GM12878 (cell line): Measurements from ENCODE around the gene DFFA. TPM values are rescaled to one million over a fixed set of nuclear protein-coding genes. Genes with fewer than 3 reads are reported as not detected.

Source experiments
- ATAC-seq: fragments of 200-7000 bp; cut with Tn5 transposase; 3 replicates; pipeline ENCODE4 v1.9.1; 2020; ENCODE audit warnings: mild to moderate bottlenecking, moderate library complexity
- Bru-seq: library from RNA; stranded (reverse); fragments of 400-500 nt; gene quantifications from one replicate; lab custom pipeline; 2021; lab: Mats Ljungman, UMichigan
- BruChase-seq, 2 experiments: library from RNA; stranded (reverse); fragments of 400-500 nt; gene quantifications; one replicate each; lab custom pipeline; 2021; lab: Mats Ljungman, UMichigan
- BruUV-seq: library from RNA; stranded (reverse); fragments of 400-500 nt; replicated peaks from 2 replicates; lab custom pipeline; 2021; lab: Mats Ljungman, UMichigan
- CTCF ChIA-PET: fragments of 300-600 bp; sonication (Branson Sonifier 250); formaldehyde crosslinking; extraction: SDS; loops from one replicate; lab custom pipeline; 2021; ENCODE audit warnings: inconsistent platforms; lab: Yijun Ruan, JAX
- POLR2A ChIA-PET: fragments of 350-600 bp; formaldehyde crosslinking; extraction: SDS; loops from one replicate; lab custom pipeline; 2021; ENCODE audit warnings: inconsistent platforms; lab: Charles Lee
- RAD21 ChIA-PET: fragments of 300-600 bp; sonication (Branson Sonifier 250); formaldehyde crosslinking; loops from one replicate; lab custom pipeline; 2023; ENCODE audit warnings: antibody characterized with exemption; ENCODE audit not compliant: unreplicated experiment; lab: Charles Lee
- SMC1A ChIA-PET: fragments of 300-600 bp; sonication (Branson Sonifier 250); formaldehyde crosslinking; loops from one replicate; lab custom pipeline; 2023; ENCODE audit not compliant: unreplicated experiment, uncharacterized antibody; lab: Charles Lee
- DNase-seq: peaks from one replicate; pipeline ENCODE4 v3.0.0-alpha.2; 2011; ENCODE audit warnings: low read depth, low spot score
- FAIRE-seq: peaks from 3 replicates; lab custom pipeline; 2011; peaks lifted over from hg19 to GRCh38; lab: Jason Lieb, UNC
- H2AFZ ChIP-seq: 2 replicates; pipeline ENCODE4 v1.6.0; 2011; ENCODE audit warnings: low read depth, low read length, control low read depth; ENCODE audit not compliant: control insufficient read depth
- H3K27ac ChIP-seq: 2 replicates; pipeline ENCODE4 v1.5.1; 2011; ENCODE audit warnings: control low read depth; ENCODE audit not compliant: control insufficient read depth, insufficient read depth
- H3K27me3 ChIP-seq, 2 experiments: replicated peaks in 1 of 2; 2 replicates each; pipeline versions ENCODE4 v1.6.0 to v1.6.1; 2011; ENCODE audit warnings: low read length in 1 of 2; ENCODE audit not compliant: control insufficient read depth in 2 of 2, insufficient read depth in 2 of 2
- H3K36me3 ChIP-seq, 2 experiments: 2 replicates each; pipeline ENCODE4 v1.5.1; 2011; ENCODE audit warnings: low read length in 1 of 2; ENCODE audit not compliant: control insufficient read depth in 2 of 2, insufficient read depth in 2 of 2
- H3K4me1 ChIP-seq: 2 replicates; pipeline ENCODE4 v1.6.1; 2011; ENCODE audit warnings: mild to moderate bottlenecking, low read length, moderate library complexity, mixed read lengths; ENCODE audit not compliant: control insufficient read depth, insufficient read depth
- H3K4me2 ChIP-seq: 2 replicates; pipeline ENCODE4 v1.6.0; 2011; ENCODE audit warnings: control low read depth; ENCODE audit not compliant: control insufficient read depth, insufficient read depth
- H3K4me3 ChIP-seq: fragments of 200-600 bp; sonication (generic); 2 replicates; pipeline ENCODE4 v1.5.1; 2016
- H3K79me2 ChIP-seq: 2 replicates; pipeline ENCODE4 v1.6.0; 2011; ENCODE audit warnings: low read length; ENCODE audit not compliant: control insufficient read depth, insufficient read depth
- H3K9ac ChIP-seq: 2 replicates; pipeline ENCODE4 v1.8.0; 2011; ENCODE audit warnings: low read length, control low read depth, mixed read lengths; ENCODE audit not compliant: control insufficient read depth, insufficient read depth
- H3K9me3 ChIP-seq: replicated peaks from 3 replicates; pipeline ENCODE4 v1.5.1; 2011; ENCODE audit warnings: mild to moderate bottlenecking, low read length; ENCODE audit not compliant: control insufficient read depth, insufficient read depth
- H4K20me1 ChIP-seq: 2 replicates; pipeline ENCODE4 v1.6.0; 2011; ENCODE audit not compliant: control insufficient read depth, insufficient read depth
- BMI1 ChIP-seq: fragments of 450-650 bp; IDR thresholded peaks from 2 replicates; pipeline ENCODE4 v1.6.1; 2016; ENCODE audit warnings: mild to moderate bottlenecking, moderate library complexity, borderline replicate concordance
- CREM ChIP-seq: IDR thresholded peaks from 2 replicates; pipeline ENCODE4 v1.6.1; 2014; ENCODE audit warnings: antibody characterized with exemption, low read depth
- JUNB ChIP-seq: IDR thresholded peaks from 2 replicates; pipeline ENCODE4 v1.6.1; 2016; ENCODE audit warnings: antibody characterized with exemption, mild to moderate bottlenecking
- KLF5 ChIP-seq: fragments of 450-650 bp; IDR thresholded peaks from 2 replicates; pipeline ENCODE4 v1.6.1; 2014; ENCODE audit warnings: mild to moderate bottlenecking; ENCODE audit not compliant: partially characterized antibody
- MEF2B ChIP-seq: fragments of 450-650 bp; IDR thresholded peaks from 2 replicates; pipeline ENCODE4 v1.6.1; 2018; ENCODE audit warnings: mild to moderate bottlenecking, moderate library complexity; ENCODE audit not compliant: partially characterized antibody, poor library complexity, severe bottlenecking
- NR2F1 ChIP-seq: fragments of 450-650 bp; conservative IDR thresholded peaks from 2 replicates; pipeline ENCODE4 v1.6.1; 2017; ENCODE audit warnings: mild to moderate bottlenecking
- POLR2AphosphoS5 ChIP-seq: IDR thresholded peaks from 2 replicates; pipeline ENCODE4 v1.6.1; 2011; ENCODE audit warnings: mild to moderate bottlenecking, low read length, inconsistent platforms
- SMARCA5 ChIP-seq: fragments of 450-650 bp; IDR thresholded peaks from 2 replicates; pipeline ENCODE4 v1.6.1; 2017; ENCODE audit warnings: mild to moderate bottlenecking
- SP1 ChIP-seq: IDR thresholded peaks from one replicate; pipeline ENCODE4 v1.6.1; 2011; ENCODE audit warnings: low read depth, low read length
- TAF1 ChIP-seq: IDR thresholded peaks from 2 replicates; pipeline ENCODE4 v1.6.1; 2011; ENCODE audit warnings: mild to moderate bottlenecking, low read depth, low read length, borderline replicate concordance
- WRNIP1 ChIP-seq: IDR thresholded peaks from 2 replicates; pipeline ENCODE4 v1.6.1; 2011; ENCODE audit warnings: low read depth, low read length, improper control_type of control experiment, borderline replicate concordance
- ZNF217 ChIP-seq: fragments of 450-650 bp; IDR thresholded peaks from 2 replicates; pipeline ENCODE4 v1.6.1; 2017; ENCODE audit warnings: antibody characterized with exemption, mild to moderate bottlenecking
- WGBS: methylation state at CpG from one replicate; pipeline ENCODE4 v1.1.6; 2016; ENCODE audit warnings: low lambda C conversion rate; ENCODE audit not compliant: insufficient replicate concordance, insufficient coverage; ENCODE audit errors: missing lambda C conversion rate; 5-methylcytosine and 5-hydroxymethylcytosine counted together
- in situ Hi-C: fragments of 300-500 bp; cut with MboI; formaldehyde crosslinking; loops from 9 replicates; pipeline ENCODE4 v1.14.3; 2018; ENCODE audit warnings: mixed read lengths
- intact Hi-C: fragments of 100-400 bp; cut with micrococcal nuclease; formaldehyde crosslinking; loops from one replicate; pipeline ENCODE4 v1.14.2; 2022; ENCODE audit not compliant: unreplicated experiment
- long read RNA-seq, 2 experiments: library from polyadenylated mRNA; unstranded; transcript quantifications; one replicate each; pipeline ENCODE4 v2.0.0, GENCODE V29; 2019 to 2020
- polyA minus RNA-seq, 3 experiments: library from RNA; depleted of rRNA, polyadenylated mRNA; stranded (reverse); fragments of >200 nt; gene quantifications; 2 replicates each; pipeline ENCODE4 v1.2.3, GENCODE V29; 2011
- polyA plus RNA-seq, 11 experiments: library from polyadenylated mRNA; depleted of rRNA in 4 of 11; unstranded in 6 of 11; stranded (reverse) in 5 of 11; fragments of >200 nt; fragmentation: Nextera tagmentation in 4 of 11; fragmentation: Illumina TruSeq in 1 of 11; extraction: Ambion mirVana in 4 of 11; extraction: Trizol in 1 of 11; gene quantifications; 1 replicate in 1 of 11; 2 replicates in 10 of 11; pipeline versions ENCODE4 v1.2.1 to v1.2.3, GENCODE V29; 2011 to 2016; ENCODE audit warnings: inconsistent platforms in 2 of 11, missing spikeins in 2 of 11, low read depth in 1 of 11
- total RNA-seq, 4 experiments: library from RNA; depleted of rRNA in 3 of 4; stranded (reverse); fragments of >200 nt in 3 of 4; fragmentation: Illumina TruSeq in 1 of 4; extraction: Trizol in 1 of 4; gene quantifications; 2 replicates each; pipeline versions ENCODE4 v1.2.1 to v1.2.3, GENCODE V29; 2013 to 2021
- TF ChIP-seq, protein P1 (sequence below): IDR thresholded peaks from 2 replicates; pipeline ENCODE4 v1.6.1; 2012; ENCODE audit warnings: low read depth, low read length, improper control_type of control experiment
- TF ChIP-seq, protein P2 (sequence below): IDR thresholded peaks from 2 replicates; pipeline ENCODE4 v1.6.1; 2012; ENCODE audit warnings: low read depth, low read length, improper control_type of control experiment

The DFFA gene, protein sequence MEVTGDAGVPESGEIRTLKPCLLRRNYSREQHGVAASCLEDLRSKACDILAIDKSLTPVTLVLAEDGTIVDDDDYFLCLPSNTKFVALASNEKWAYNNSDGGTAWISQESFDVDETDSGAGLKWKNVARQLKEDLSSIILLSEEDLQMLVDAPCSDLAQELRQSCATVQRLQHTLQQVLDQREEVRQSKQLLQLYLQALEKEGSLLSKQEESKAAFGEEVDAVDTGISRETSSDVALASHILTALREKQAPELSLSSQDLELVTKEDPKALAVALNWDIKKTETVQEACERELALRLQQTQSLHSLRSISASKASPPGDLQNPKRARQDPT
- total RNA-seq (2013; cell fraction: nucleolus; rRNA removed), result 39.4 and 39.5 TPM in 2 replicates
- total RNA-seq (2014; rRNA removed), result 41.2 and 43.3 TPM in 2 replicates
- 43.0 and 49.2 TPM in 2 replicates for total RNA-seq (2014; rRNA removed; fragmentation: Illumina TruSeq; extraction: Trizol)
- total RNA-seq (2021), result 56.0 and 56.4 TPM in 2 replicates
- 14.8 TPM for polyA plus RNA-seq (2011; ENCODE audit: low read depth)
- 32.8 and 38.1 TPM in 2 replicates for polyA plus RNA-seq (2011; rRNA removed)
- polyA plus RNA-seq (2011; cell fraction: cytosol; rRNA removed), result 33.6 and 35.5 TPM in 2 replicates
- 13.9 and 15.4 TPM in 2 replicates for polyA plus RNA-seq (2011; cell fraction: nucleus; rRNA removed)
- polyA plus RNA-seq (2012), result 21.9 and 23.7 TPM in 2 replicates
- 31.7 and 37.4 TPM in 2 replicates for polyA plus RNA-seq (2014; fragmentation: Illumina TruSeq; extraction: Trizol)
- polyA plus RNA-seq (2014; fragmentation: Nextera tagmentation; extraction: Ambion mirVana), result 10 to 100 TPM; 55.6 to 57.3 TPM
- polyA plus RNA-seq (2014; rRNA removed), result 36.1 and 41.1 TPM in 2 replicates
- polyA plus RNA-seq (2016; fragmentation: Nextera tagmentation; extraction: Ambion mirVana), result 10 to 100 TPM; 78.8 to 83.8 TPM
- 53.0 and 57.9 TPM in 2 replicates for polyA minus RNA-seq (2011; rRNA and poly(A)+ RNA removed)
- 11.3 and 12.0 TPM in 2 replicates for polyA minus RNA-seq (2011; cell fraction: cytosol; rRNA and poly(A)+ RNA removed)
- 5.2 and 7.7 TPM in 2 replicates for polyA minus RNA-seq (2011; cell fraction: nucleus; rRNA and poly(A)+ RNA removed)
- percentile 74 among the genes with signal in this experiment for Bru-seq, nascent RNA
- BruChase-seq, experiment 1, labeled RNA remaining after a 6-hour chase, result percentile 85 among the genes with signal in this experiment
- BruChase-seq, experiment 2, labeled RNA remaining after a 2-hour chase, result percentile 82 among the genes with signal in this experiment
- long read RNA-seq, experiment 1, full-length matches to known transcripts, result 62 of 66 reads
- long read RNA-seq, experiment 1, partial matches to known transcripts, result 2 of 66 reads
- long read RNA-seq, experiment 1, other reads (novel, unspliced or antisense), result 2 of 66 reads
- long read RNA-seq, experiment 2, full-length matches to known transcripts, result 219 of 243 reads
- long read RNA-seq, experiment 2, partial matches to known transcripts, result 10 of 243 reads
- long read RNA-seq, experiment 2, other reads (novel, unspliced or antisense), result 14 of 243 reads

DNA sequence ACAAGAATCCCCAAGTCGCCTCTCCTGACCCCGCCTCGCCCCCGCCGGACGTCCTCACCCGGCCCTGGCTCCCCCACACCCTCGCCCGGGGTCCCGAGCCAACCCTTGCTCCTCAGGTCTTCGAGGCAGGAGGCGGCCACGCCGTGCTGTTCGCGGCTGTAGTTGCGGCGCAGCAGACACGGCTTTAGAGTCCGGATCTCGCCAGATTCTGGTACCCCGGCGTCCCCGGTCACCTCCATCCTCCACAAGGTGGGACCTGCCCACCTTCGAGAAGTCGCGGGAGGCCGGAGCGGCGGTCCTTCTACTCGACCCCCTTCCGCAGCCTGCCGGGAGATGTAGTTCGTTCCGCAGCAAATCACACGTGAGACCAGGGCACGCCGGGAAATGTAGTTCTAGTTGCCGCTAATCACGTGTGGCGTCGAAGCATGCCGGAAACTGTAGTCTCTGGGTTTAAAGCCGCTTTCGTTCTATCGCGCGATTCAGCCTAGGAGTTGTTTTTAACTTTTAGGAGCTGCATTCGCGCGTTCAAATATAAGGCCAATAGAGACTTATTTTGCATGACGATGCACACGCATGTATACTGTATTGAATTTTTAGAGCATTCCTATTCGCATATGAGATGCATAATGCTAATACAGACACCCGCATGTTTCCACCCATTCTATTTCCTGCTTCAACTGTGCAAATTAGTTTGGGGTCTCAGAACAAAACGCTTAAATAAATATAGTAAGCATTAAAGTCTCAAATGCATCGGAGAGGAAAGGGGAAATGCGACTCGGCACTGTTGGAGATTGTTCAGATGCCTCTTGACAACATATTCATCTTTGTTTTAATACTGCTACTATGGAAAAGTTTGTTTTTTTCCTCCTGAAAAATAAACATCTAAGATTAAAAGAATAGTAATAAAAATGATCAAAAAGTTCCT is at the start of gene DFFA:
Gene DFFA (minus strand): TSS at position 310 of the 925 bp plus-strand sequence. CDS start 71 bp downstream, at position 239.
- Histone ChIP-seq H3K4me3 (peak within 1 kb of the TSS; percentile 79), H3K4me2 (peak within 1 kb of the TSS; percentile 98), H2AFZ (peak within 1 kb of the TSS; percentile 83), H3K9me3 (no peaks in the 10 kb centered on the region), H3K79me2 (peaks cover 35% of the 10 kb centered on the region), H3K36me3 (peaks cover 0 to 5% of the 10 kb centered on the region in 2 experiments; a peak in 3 of 4 replicates), H3K9ac (peak within 1 kb of the TSS; percentile 71), H3K27ac (peak within 1 kb of the TSS; percentile 70), H3K27me3 (no peaks in the 10 kb centered on the region), H3K4me1 (peaks cover 18% of the 10 kb centered on the region), H4K20me1 (no peaks in the 10 kb centered on the region)
- POLR2A ChIA-PET, result interaction anchor here (2.6 kb wide), 1 partner anchor 39 kb away, joined by 10 read pairs; no protein-coding TSS in a partner anchor
- in situ Hi-C loops, result no loop called here
- intact Hi-C loops, result loop anchor here (10.0 kb wide), 1 partner anchor 1432 kb away; no protein-coding TSS in a partner anchor
- RAD21 ChIA-PET, result interaction anchor here (1.4 to 3.1 kb wide), 2 partner anchors 22 to 42 kb away, joined by 3 to 14 read pairs; partner anchors contain the start of gene CENPS
- ATAC-seq, result peak; percentile 86
- WGBS, result under 1% methylated on average over 59 of the region's 59 CpGs
- SMC1A ChIA-PET, result interaction anchor here (0.7 to 1.2 kb wide), 3 partner anchors 23 to 42 kb away, joined by 3 to 4 read pairs (median 4); partner anchors contain the start of gene CENPS
- FAIRE-seq, result peak; percentile 96
- CTCF ChIA-PET, result interaction anchor here (0.6 to 1.8 kb wide), 3 partner anchors 19 to 44 kb away, joined by 3 to 12 read pairs (median 3); no protein-coding TSS in a partner anchor
- DNase-seq, result peak; percentile 95
- BruUV-seq, result no TSS peak
- TF ChIP-seq, protein P1, sequence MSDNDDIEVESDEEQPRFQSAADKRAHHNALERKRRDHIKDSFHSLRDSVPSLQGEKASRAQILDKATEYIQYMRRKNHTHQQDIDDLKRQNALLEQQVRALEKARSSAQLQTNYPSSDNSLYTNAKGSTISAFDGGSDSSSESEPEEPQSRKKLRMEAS, result peak; percentile 99
- TF ChIP-seq JUNB (no peak), SP1 (no peak), CREM (peak; percentile 98), BMI1 (no peak), NR2F1 (peak; percentile 78), KLF5 (peak; percentile 76), POLR2AphosphoS5 (peak; percentile 86), ZNF217 (no peak), SMARCA5 (no peak), MEF2B (peak; percentile 46), TAF1 (peak; percentile 72; the same call in 1 of the 2 replicates), WRNIP1 (no peak)
- TF ChIP-seq, protein P2, sequence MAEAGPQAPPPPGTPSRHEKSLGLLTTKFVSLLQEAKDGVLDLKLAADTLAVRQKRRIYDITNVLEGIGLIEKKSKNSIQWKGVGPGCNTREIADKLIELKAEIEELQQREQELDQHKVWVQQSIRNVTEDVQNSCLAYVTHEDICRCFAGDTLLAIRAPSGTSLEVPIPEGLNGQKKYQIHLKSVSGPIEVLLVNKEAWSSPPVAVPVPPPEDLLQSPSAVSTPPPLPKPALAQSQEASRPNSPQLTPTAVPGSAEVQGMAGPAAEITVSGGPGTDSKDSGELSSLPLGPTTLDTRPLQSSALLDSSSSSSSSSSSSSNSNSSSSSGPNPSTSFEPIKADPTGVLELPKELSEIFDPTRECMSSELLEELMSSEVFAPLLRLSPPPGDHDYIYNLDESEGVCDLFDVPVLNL, result peak; percentile 54; the same call in 1 of the 2 replicates
